DND-41 (cell line): Measurements from ENCODE around the gene MSRB3.

Experiments used
- ATAC-seq: fragments of 200-7000 bp; cut with Tn5 transposase; 3 replicates; pipeline ENCODE4 v1.9.1; 2021; ENCODE audit warnings: low read depth; ENCODE audit not compliant: insufficient read depth
- DNase-seq: peaks from one replicate; pipeline ENCODE4 v3.0.0-alpha.2; 2020
- H2AFZ ChIP-seq: 2 replicates; pipeline ENCODE4 v1.6.0; 2012; ENCODE audit warnings: low read depth, low read length
- H3K27ac ChIP-seq: 2 replicates; pipeline ENCODE4 v1.5.1; 2012; ENCODE audit warnings: low read length, inconsistent platforms
- H3K27me3 ChIP-seq: fragments of 200-600 bp; sonication (generic); 2 replicates; pipeline ENCODE4 v1.6.0; 2012; ENCODE audit warnings: low read length, mild to moderate bottlenecking, inconsistent platforms; ENCODE audit not compliant: insufficient read depth, poor library complexity
- H3K36me3 ChIP-seq: 2 replicates; pipeline ENCODE4 v1.5.1; 2012; ENCODE audit warnings: low read length, inconsistent platforms; ENCODE audit not compliant: insufficient read depth
- H3K4me1 ChIP-seq: 2 replicates; pipeline ENCODE4 v1.5.1; 2012; ENCODE audit warnings: mild to moderate bottlenecking, low read length; ENCODE audit not compliant: insufficient read depth
- H3K4me2 ChIP-seq: 2 replicates; pipeline ENCODE4 v1.6.0; 2012; ENCODE audit warnings: mild to moderate bottlenecking, moderate library complexity, low read length, inconsistent platforms; ENCODE audit not compliant: insufficient read depth
- H3K4me3 ChIP-seq, 2 experiments: fragments of 200-600 bp in 1 of 2; shearing (Covaris generic) in 1 of 2; 2 replicates each; pipeline ENCODE4 v1.5.1; 2012 to 2016; ENCODE audit warnings: inconsistent platforms in 2 of 2, low read length in 2 of 2, mild to moderate bottlenecking in 2 of 2, low read depth in 1 of 2, moderate library complexity in 1 of 2
- H3K79me2 ChIP-seq: 2 replicates; pipeline ENCODE4 v1.6.0; 2012; ENCODE audit warnings: low read length, inconsistent platforms; ENCODE audit not compliant: insufficient read depth
- H3K9ac ChIP-seq: 2 replicates; pipeline ENCODE4 v1.6.0; 2012; ENCODE audit warnings: low read depth, mild to moderate bottlenecking, inconsistent platforms, low read length, moderate library complexity
- H3K9me3 ChIP-seq: 2 replicates; pipeline ENCODE4 v1.5.1; 2012; ENCODE audit warnings: low read length, moderate library complexity, mild to moderate bottlenecking, inconsistent platforms; ENCODE audit not compliant: insufficient read depth, severe bottlenecking
- H4K20me1 ChIP-seq: 2 replicates; pipeline ENCODE4 v1.6.0; 2012; ENCODE audit warnings: low read length; ENCODE audit not compliant: insufficient read depth
- CTCF ChIP-seq: IDR thresholded peaks from 2 replicates; pipeline ENCODE4 v1.5.1; 2012; ENCODE audit warnings: borderline replicate concordance, low read length, moderate library complexity, mild to moderate bottlenecking; ENCODE audit not compliant: poor library complexity, severe bottlenecking; ENCODE audit errors: extremely low read depth
- EZH2 ChIP-seq: IDR thresholded peaks from 3 replicates; pipeline ENCODE4 v1.6.1; 2012; ENCODE audit warnings: borderline replicate concordance, low read depth, mild to moderate bottlenecking, moderate library complexity, low read length, inconsistent platforms; ENCODE audit not compliant: severe bottlenecking

Gene MSRB3

GRCh38 chr12:65465766-65466547 is 187.5 kb downstream of the MSRB3 start:
- H2AFZ ChIP-seq = no peak overlapping the region
- TF ChIP-seq EZH2 (no peak), CTCF (no peak)
- H4K20me1 ChIP-seq = no peaks in the 10 kb centered on the region
- no peaks in the 10 kb centered on the region for H3K9me3 ChIP-seq
- no peak overlapping the region for H3K27ac ChIP-seq
- no peaks in the 10 kb centered on the region for H3K27me3 ChIP-seq
- H3K4me2 ChIP-seq = no peak overlapping the region
- DNase-seq (no peak), ATAC-seq (no peak)
- no peaks in the 10 kb centered on the region for H3K36me3 ChIP-seq
- no peaks in the 10 kb centered on the region for H3K79me2 ChIP-seq
- no peak overlapping the region for H3K9ac ChIP-seq
- no peaks in the 10 kb centered on the region for H3K4me1 ChIP-seq
- no peak overlapping the region for H3K4me3 ChIP-seq

DNA sequence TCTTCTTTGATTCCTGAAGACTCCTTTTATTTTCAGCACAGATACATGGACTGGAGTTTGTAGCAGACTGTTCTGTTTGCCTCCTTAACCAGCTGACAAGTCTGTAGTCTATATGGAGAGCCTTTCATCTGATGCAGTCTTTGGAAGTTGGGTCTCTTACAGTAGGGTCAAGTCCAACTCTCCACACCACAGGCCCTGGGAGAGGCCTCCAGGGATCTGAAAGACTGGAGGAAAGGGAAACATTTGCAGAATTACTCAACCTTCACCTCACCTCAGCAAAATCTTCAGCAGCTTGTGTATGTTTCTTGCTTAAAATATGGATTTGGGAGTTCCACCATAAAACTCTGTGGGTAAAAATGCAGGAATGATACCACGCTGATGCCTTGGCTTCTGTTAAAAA is 188.4 kb downstream of the MSRB3 start:
- Histone ChIP-seq H3K36me3 (no peaks in the 10 kb centered on the region), H3K27ac (no peak overlapping the region), H3K4me2 (no peak overlapping the region), H2AFZ (no peak overlapping the region), H3K79me2 (no peaks in the 10 kb centered on the region), H3K27me3 (no peaks in the 10 kb centered on the region), H3K4me1 (no peaks in the 10 kb centered on the region), H3K9me3 (no peaks in the 10 kb centered on the region), H4K20me1 (no peaks in the 10 kb centered on the region), H3K4me3 (no peak overlapping the region), H3K9ac (no peak overlapping the region)
- ATAC-seq (no peak), DNase-seq (no peak)
- TF ChIP-seq EZH2 (no peak), CTCF (no peak)

DNA sequence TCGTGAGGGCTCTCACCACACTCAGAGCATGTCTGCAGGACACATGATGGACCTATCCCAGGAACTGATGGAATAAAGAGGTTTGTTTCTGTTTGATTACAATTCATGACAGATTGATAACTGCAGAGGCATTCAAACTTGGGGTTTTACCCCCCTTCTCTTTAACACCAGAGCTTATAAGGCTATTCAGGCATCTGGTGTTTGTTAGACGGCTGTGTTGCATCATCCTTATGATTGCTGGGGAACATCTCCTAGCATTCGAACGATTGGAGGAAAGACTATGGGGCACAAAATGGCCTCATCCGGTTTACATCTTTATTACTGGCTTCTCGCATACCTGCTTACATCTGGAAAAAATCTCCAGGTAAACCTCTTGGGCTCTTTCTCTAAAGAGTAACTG is 191.8 kb downstream of the MSRB3 start:
- H3K27ac ChIP-seq = no peak overlapping the region
- no peak overlapping the region for H3K9ac ChIP-seq
- H3K4me1 ChIP-seq = no peaks in the 10 kb centered on the region
- TF ChIP-seq CTCF (no peak), EZH2 (no peak)
- H3K9me3 ChIP-seq = no peaks in the 10 kb centered on the region
- H3K36me3 ChIP-seq = no peaks in the 10 kb centered on the region
- no peak overlapping the region for H3K4me3 ChIP-seq
- DNase-seq (no peak), ATAC-seq (no peak)
- H3K4me2 ChIP-seq = no peak overlapping the region
- no peak overlapping the region for H2AFZ ChIP-seq
- no peaks in the 10 kb centered on the region for H4K20me1 ChIP-seq
- H3K27me3 ChIP-seq = no peaks in the 10 kb centered on the region
- H3K79me2 ChIP-seq = no peaks in the 10 kb centered on the region

GRCh38 chr12:65472079-65472478 is 193.6 kb downstream of the MSRB3 start:
- DNase-seq = no peak
- ATAC-seq = no peak
- Histone ChIP-seq H3K9ac (no peak overlapping the region), H3K27ac (no peak overlapping the region), H4K20me1 (no peaks in the 10 kb centered on the region), H3K36me3 (no peaks in the 10 kb centered on the region), H3K79me2 (no peaks in the 10 kb centered on the region), H3K4me2 (no peak overlapping the region), H3K4me1 (no peaks in the 10 kb centered on the region), H3K27me3 (no peaks in the 10 kb centered on the region), H2AFZ (no peak overlapping the region), H3K4me3 (no peak overlapping the region), H3K9me3 (no peaks in the 10 kb centered on the region)
- TF ChIP-seq EZH2 (no peak), CTCF (no peak)
